Measurements from ENCODE around the gene IRAK3.

IRAK3 gene

GRCh38 chr12:66188584-66189485 is at the start of gene IRAK3:
Gene IRAK3, plus strand, starts transcription at chr12:66189214. Its CDS starts 86 bp downstream, at chr12:66189300.
- DNase-seq = peak; percentile 32

- DNase-seq = no peak
These were observed 49.7 kb upstream of the IRAK3 start for GRCh38 chr12:66139328-66139727.

GRCh38 chr12:66140731-66141130 is 48.3 kb upstream of the IRAK3 start:
- peak; percentile 19 for DNase-seq

- no peak for DNase-seq
These were observed 47.7 kb upstream of the IRAK3 start for GRCh38 chr12:66141299-66141698.

GRCh38 chr12:66142826-66143225 is 46.2 kb upstream of the IRAK3 start:
- no peak for DNase-seq

- DNase-seq = no peak
These were observed 45.1 kb upstream of the IRAK3 start for GRCh38 chr12:66143868-66144267.

GRCh38 chr12:66144791-66145754 is 43.9 kb upstream of the IRAK3 start:
- DNase-seq = peak; percentile 70

- DNase-seq = no peak
These were observed 39.2 kb upstream of the IRAK3 start for GRCh38 chr12:66149702-66150398.

GRCh38 chr12:66152732-66153131 is 36.3 kb upstream of the IRAK3 start:
- DNase-seq = peak; percentile 38

GRCh38 chr12:66154776-66155175 is 34.2 kb upstream of the IRAK3 start:
- no peak for DNase-seq

- DNase-seq = no peak
These were observed 32.4 kb upstream of the IRAK3 start for GRCh38 chr12:66156654-66157053.

GRCh38 chr12:66159123-66159522 is 29.9 kb upstream of the IRAK3 start:
- no peak for DNase-seq

- no peak for DNase-seq
These were observed 28.3 kb upstream of the IRAK3 start for GRCh38 chr12:66160704-66161103.

GRCh38 chr12:66162701-66163100 is 26.3 kb upstream of the IRAK3 start:
- no peak for DNase-seq

- DNase-seq = no peak
These were observed 25.7 kb upstream of the IRAK3 start for GRCh38 chr12:66163289-66163688.

- peak; percentile 14 for DNase-seq
These were observed 24.6 kb upstream of the IRAK3 start for GRCh38 chr12:66164349-66164821.

GRCh38 chr12:66165141-66165540 is 23.9 kb upstream of the IRAK3 start:
- no peak for DNase-seq

GRCh38 chr12:66166561-66166960 is 22.5 kb upstream of the IRAK3 start:
- no peak for DNase-seq

- no peak for DNase-seq
These were observed 20.6 kb upstream of the IRAK3 start for GRCh38 chr12:66168410-66168809.

GRCh38 chr12:66169221-66170170 is 19.5 kb upstream of the IRAK3 start, which contains the start of gene TMBIM4:
Gene TMBIM4, minus strand, starts transcription at chr12:66169996. Its CDS starts 45 bp downstream, at chr12:66169951.
- DNase-seq = peak; percentile 95

GRCh38 chr12:66170606-66171005 is 18.4 kb upstream of the IRAK3 start:
- no peak for DNase-seq

Measured in fibroblast of skin of right quadriceps (primary cell).